Neural cell (in vitro differentiated cells): ENCODE data around the gene PPM1D.

Experiments
- CTCF ChIP-seq: fragments of 450-650 bp; IDR thresholded peaks from 2 replicates; pipeline ENCODE4 v1.5.1; 2014; ENCODE audit warnings: antibody characterized with exemption, mild to moderate bottlenecking, moderate library complexity; ENCODE audit not compliant: poor library complexity, severe bottlenecking
- EZH2 ChIP-seq: fragments of 200-600, 300-800 bp; shearing (Covaris generic), sonication (generic); IDR thresholded peaks from 2 replicates; pipeline ENCODE4 v1.6.1; 2014; ENCODE audit warnings: antibody characterized with exemption, low read length, borderline replicate concordance, mild to moderate bottlenecking; ENCODE audit not compliant: insufficient read depth, poor library complexity, severe bottlenecking
- MXI1 ChIP-seq: fragments of 450-650 bp; conservative IDR thresholded peaks from 2 replicates; pipeline ENCODE4 v1.6.1; 2014; ENCODE audit warnings: antibody characterized with exemption, mild to moderate bottlenecking; ENCODE audit not compliant: poor library complexity, severe bottlenecking
- RAD21 ChIP-seq: fragments of 450-650 bp; conservative IDR thresholded peaks from 2 replicates; pipeline ENCODE4 v1.6.1; 2014; ENCODE audit warnings: antibody characterized with exemption, mild to moderate bottlenecking, moderate library complexity
- REST ChIP-seq: IDR thresholded peaks from 2 replicates; pipeline ENCODE4 v1.6.1; 2012; ENCODE audit warnings: borderline replicate concordance

- no peak for TF ChIP-seq CTCF
- TF ChIP-seq RAD21: no peak
- no peak for TF ChIP-seq EZH2
- no peak for TF ChIP-seq MXI1
- no peak for TF ChIP-seq REST
These were observed 22.7 kb upstream of the PPM1D start for GRCh38 chr17:60577147-60577915.
